GM19240 (cell line): ENCODE results near the gene MARCHF3.
"Not testable (repeated sequence)": the region's sequence is repeated elsewhere in the genome, so short reads cannot be mapped to it uniquely, and the experiment has no call there.

Experiments
- DNase-seq: peaks from one replicate; pipeline ENCODE4 v3.0.0; 2011; ENCODE audit warnings: low spot score; ENCODE audit not compliant: insufficient read length

The MARCHF3 gene

GRCh38 chr5:126919566-126919965 lies 110.8 kb downstream of the MARCHF3 start:
- DNase-seq: no peak

- DNase-seq: no peak
These were observed 111.8 kb downstream of the MARCHF3 start for GRCh38 chr5:126918615-126918957.

GRCh38 chr5:126917918-126918614 lies 112.3 kb downstream of the MARCHF3 start:
- DNase-seq: no peak

- DNase-seq: no peak
These were observed 114.9 kb downstream of the MARCHF3 start for GRCh38 chr5:126915496-126915895.

- no peak for DNase-seq
These were observed 115.4 kb downstream of the MARCHF3 start for GRCh38 chr5:126914801-126915436.

- no peak for DNase-seq
These were observed 117.7 kb downstream of the MARCHF3 start for GRCh38 chr5:126912616-126913200.

- no peak for DNase-seq
These were observed 118.4 kb downstream of the MARCHF3 start for GRCh38 chr5:126911986-126912385.

GRCh38 chr5:126909856-126910255 lies 120.5 kb downstream of the MARCHF3 start:
- DNase-seq: no peak

GRCh38 chr5:126904407-126904806 lies 126.0 kb downstream of the MARCHF3 start:
- not testable (repeated sequence) for DNase-seq

GRCh38 chr5:126900796-126901195 lies 129.6 kb downstream of the MARCHF3 start:
- no peak for DNase-seq

GRCh38 chr5:126899476-126899875 lies 130.9 kb downstream of the MARCHF3 start:
- no peak for DNase-seq

GRCh38 chr5:126897851-126898630 lies 132.3 kb downstream of the MARCHF3 start:
- no peak for DNase-seq

GRCh38 chr5:126896170-126896702 lies 134.1 kb downstream of the MARCHF3 start:
- no peak for DNase-seq

GRCh38 chr5:126895712-126896111 lies 134.6 kb downstream of the MARCHF3 start:
- DNase-seq: not testable (repeated sequence)

- DNase-seq: not testable (repeated sequence)
These were observed 139.9 kb downstream of the MARCHF3 start for GRCh38 chr5:126890414-126890813.

- no peak for DNase-seq
These were observed 142.2 kb downstream of the MARCHF3 start for GRCh38 chr5:126888175-126888574.

GRCh38 chr5:126884269-126884819 lies 146.0 kb downstream of the MARCHF3 start:
- no peak for DNase-seq

GRCh38 chr5:126883564-126884245 lies 146.7 kb downstream of the MARCHF3 start:
- DNase-seq: no peak

GRCh38 chr5:126881821-126882600 lies 148.3 kb downstream of the MARCHF3 start:
- no peak for DNase-seq

- DNase-seq: no peak
These were observed 151.7 kb downstream of the MARCHF3 start for GRCh38 chr5:126878634-126879033.
